Muscle of arm (tissue), 12 donors: ENCODE measurements around the gene SORCS2. TPM values are rescaled to one million over a fixed set of nuclear protein-coding genes. Genes with fewer than 3 reads are reported as not detected.

Experiments
- DNase-seq: peaks from one replicate; pipeline ENCODE4 v3.0.0-alpha.2; 2013
- polyA plus RNA-seq, 12 donors: library from polyadenylated mRNA; unstranded; fragments of 120-200 nt; gene quantifications; one replicate each; pipeline ENCODE4 v1.2.1, GENCODE V29; 2013; ENCODE audit not compliant: insufficient read length in 12 of 12

The SORCS2 gene
- polyA plus RNA-seq, 12 donors: 5.6 to 18.2 (median 8.3) TPM; not detected in 1

DNA sequence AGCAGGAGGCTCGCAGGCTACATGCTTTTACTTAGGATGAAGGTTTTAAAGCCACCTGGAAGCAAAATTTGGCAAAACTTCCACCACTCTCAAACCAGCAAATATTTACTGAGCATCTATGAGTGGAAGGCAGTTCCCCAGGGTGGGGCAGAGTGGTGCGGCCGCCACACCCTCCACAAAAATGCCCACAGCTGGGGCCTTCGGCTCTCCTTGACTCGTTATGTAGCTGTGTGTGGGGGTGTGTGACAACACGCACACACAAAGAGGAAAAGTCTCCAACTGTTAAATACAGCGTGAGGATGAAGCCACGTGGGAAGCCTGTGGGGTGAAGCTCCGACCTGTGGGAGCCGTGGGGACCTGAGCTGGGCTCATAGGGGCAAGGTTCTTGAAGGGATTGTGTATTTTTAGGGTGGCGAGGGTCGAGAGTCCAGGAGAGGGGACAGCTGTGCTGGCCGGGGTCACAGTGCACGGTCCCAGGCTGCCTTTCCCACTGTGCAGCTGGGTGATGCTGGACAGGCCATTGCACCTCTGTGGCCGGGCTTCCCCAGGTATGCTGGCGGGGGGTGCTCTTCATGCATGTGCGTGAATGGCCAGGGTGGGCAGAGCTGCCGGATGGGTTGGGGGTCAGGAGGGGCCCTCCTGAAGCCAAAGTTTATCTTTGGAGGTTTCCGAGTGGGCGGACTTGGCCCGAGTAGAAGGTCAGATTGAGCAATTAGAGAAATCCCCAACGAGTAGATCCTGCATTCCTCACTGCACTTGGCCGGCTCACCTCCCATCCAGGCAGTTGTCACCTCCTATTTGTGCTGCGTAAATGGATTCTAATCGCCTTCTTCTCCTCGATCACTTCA, 25.4 kb downstream of the SORCS2 start:
- no peak for DNase-seq

GRCh38 chr4:7218686-7219085, 26.3 kb downstream of the SORCS2 start:
- DNase-seq: no peak

DNA sequence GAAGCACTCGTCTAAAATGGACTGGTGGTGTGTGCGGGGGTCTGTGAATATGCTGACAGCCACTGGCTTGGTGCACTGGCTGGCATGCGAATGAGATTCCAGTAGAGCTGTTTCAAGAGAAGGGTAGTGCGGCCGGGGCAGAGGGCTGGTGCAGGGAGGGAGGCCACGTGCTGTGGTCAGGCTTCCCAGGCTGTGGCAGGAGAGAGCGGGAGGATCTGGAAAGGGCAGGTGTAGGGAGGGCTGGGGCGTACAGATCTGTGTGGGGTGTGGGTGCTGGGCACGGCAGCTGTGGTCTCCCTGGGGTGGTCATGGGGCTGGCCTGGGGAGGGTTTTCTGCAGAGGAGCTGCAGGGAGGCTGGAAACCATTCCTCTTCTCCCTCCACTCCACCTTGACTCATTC, 30.2 kb downstream of the SORCS2 start:
- no peak for DNase-seq

- DNase-seq: no peak
Observed at GRCh38 chr4:7223541-7223940, 31.2 kb downstream of the SORCS2 start.

GRCh38 chr4:7224001-7224400, 31.7 kb downstream of the SORCS2 start:
- DNase-seq: no peak

- DNase-seq: no peak
Observed at GRCh38 chr4:7224878-7225533, 32.7 kb downstream of the SORCS2 start.

DNA sequence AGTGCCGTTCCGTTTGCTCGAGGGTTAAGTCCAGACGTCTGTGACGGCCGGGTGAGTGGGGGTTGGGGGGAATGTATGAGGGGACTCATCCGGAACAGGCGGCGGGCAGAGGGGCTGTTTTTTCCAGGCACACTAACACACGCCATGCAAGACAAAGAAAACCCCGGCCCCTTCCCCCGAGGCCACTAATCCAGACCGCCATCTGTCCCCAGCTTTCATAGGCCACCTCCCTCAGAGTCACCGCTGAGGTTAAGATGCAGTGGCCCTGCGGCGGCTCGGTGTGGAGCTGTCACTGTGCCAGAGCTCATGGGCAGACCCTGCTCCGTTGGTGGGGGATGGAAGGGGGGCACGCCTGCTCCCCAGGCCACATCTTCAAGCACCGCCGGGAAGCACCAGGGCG, 34.1 kb downstream of the SORCS2 start:
- DNase-seq: no peak

DNA sequence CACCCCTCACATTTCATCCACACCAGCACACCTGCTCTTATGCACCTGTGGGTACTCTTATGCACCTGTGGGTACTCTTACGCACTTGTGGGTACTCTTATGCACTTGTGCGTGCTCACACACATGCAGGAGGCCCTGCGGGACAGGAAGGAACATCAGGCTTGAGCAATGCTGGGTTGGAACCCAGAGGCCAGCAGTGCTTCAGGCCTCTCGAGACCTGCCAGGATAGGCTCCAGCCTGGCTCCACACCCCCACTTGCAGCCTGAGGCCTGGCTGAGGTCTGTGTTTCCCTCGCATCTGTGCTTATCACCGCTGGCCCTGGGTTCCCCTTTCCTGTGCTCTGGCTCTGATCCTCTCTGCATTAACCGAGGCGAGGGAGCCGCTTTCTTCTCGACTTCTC, 34.7 kb downstream of the SORCS2 start:
- DNase-seq: no peak

GRCh38 chr4:7228734-7229133, 36.4 kb downstream of the SORCS2 start:
- DNase-seq: no peak

DNA sequence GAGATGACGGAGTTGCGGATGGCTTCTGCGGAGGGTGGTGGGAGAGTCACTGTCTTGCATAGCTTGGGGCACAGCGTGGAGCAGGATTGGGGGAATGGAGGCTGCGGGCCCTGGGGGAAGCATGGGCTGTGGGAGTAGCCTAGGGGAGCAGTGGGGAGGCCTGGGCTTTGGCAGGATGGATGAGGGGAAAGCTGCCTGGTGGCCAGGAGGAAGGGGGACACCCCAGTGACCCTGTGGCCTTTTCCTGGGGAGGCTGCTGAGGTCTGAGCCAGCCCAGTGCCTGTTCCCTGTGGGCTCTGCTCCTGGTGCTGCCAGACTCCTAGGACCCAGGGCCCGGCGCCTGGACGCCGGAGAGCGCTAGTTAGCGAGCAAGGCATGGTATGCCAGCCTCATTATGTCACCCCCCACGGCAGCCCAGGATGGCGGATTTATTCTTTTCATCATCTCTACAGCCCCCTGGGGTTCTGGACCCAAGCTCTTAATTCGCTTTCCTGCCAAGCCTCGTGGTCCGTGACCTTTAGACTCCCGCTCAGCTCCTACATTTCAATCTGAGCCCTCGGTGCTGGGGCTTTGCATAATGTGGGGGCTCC, 39.8 kb downstream of the SORCS2 start:
- DNase-seq: no peak

DNA sequence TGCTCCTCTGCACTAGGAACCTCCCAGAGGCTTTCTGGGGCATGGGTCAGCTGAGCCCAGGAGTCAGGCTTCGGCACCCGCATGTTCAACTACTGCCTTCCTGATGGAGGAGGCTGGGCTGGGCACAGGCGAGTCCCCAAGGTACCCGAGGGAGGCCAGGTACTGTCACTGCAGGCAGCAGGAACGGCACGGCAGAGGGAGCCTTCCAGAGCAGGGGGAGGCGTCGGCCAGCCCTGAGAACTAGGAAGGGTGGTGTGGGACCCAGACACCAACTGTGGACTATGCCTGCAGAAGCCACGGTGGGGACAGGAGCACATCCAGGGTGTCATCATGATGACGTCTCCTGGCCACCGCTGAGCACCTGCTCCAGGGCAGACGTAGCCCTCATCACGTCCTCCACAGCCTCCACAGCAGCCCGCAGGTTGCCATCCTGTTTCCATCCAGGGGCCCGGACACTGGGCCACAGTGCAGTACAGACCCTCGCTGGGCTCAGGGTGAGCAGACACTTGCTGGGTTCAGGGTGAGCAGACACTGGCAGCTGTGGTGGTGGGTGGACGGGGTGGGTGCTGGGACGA, 40.8 kb downstream of the SORCS2 start:
- no peak for DNase-seq

GRCh38 chr4:7233601-7234000, 41.3 kb downstream of the SORCS2 start:
- no peak for DNase-seq

DNA sequence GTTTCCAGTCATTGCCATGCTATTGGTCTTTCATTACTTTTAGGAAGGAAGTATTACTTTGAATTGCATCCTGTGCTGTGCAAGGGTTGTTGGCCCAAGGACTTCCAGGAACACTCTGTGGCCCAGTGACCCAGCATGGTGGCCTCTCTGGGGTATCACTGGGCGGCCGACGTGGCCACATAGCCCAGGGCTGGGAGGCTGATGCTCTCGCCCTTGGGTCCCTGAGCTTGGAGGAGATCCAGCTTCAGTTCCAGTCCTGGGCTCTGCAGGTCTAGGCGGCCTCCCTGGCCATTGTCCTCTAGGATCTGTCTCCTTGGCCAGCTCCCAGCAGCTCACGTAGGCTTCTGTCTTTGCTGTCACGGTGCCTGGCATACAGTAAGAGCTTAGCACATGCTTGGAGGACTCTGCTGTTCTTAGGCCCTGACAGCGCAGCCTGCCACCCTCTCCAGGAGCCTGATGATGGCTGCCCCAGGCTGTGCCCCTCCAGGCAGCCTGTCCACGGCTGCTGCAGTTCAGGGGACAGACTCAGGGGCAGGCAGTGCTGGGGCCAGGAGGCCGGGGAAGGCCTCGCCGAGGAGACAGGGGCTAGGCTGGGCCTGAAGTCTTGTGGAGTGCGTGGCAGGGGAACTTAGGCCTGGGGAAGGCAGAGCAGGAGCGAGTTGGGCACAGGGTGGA, 42.2 kb downstream of the SORCS2 start:
- no peak for DNase-seq

GRCh38 chr4:7235030-7235380, 42.7 kb downstream of the SORCS2 start:
- no peak for DNase-seq

- no peak for DNase-seq
Observed at GRCh38 chr4:7236847-7237246, 44.5 kb downstream of the SORCS2 start.

GRCh38 chr4:7237873-7238272, 45.5 kb downstream of the SORCS2 start:
- DNase-seq: no peak

DNA sequence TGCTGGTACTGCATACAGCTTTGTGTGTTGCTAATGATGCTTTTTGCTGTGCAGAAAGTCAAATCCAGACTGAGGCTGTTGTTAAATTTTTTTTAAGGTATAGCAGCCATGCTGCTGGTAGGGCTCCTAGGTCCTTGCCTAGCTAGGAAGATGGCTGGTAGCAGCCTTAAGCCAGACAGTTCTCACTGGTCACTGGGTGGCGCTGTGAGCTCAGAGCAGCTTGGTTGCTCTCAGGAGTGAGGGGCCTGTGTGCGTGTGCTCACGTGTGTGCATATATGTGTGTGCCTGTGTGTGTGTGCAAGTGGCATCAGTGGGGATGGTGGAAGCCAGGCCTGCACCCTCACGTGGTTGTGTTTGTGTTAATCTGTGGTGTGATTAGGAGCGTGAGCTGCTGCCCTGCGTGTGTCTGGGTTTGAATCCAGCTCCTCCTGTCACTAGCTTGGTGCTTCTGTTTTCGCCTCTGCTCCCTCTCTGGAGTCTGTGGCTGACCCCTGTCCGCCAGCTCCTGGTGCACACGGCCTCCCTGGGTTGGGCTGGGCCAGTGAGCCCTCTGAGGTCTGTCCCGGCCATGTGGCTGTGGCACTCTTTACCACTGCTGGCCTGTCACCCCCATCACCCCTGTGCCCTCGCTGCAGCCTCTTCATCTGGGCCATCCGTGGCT, 46.1 kb downstream of the SORCS2 start:
- no peak for DNase-seq

DNA sequence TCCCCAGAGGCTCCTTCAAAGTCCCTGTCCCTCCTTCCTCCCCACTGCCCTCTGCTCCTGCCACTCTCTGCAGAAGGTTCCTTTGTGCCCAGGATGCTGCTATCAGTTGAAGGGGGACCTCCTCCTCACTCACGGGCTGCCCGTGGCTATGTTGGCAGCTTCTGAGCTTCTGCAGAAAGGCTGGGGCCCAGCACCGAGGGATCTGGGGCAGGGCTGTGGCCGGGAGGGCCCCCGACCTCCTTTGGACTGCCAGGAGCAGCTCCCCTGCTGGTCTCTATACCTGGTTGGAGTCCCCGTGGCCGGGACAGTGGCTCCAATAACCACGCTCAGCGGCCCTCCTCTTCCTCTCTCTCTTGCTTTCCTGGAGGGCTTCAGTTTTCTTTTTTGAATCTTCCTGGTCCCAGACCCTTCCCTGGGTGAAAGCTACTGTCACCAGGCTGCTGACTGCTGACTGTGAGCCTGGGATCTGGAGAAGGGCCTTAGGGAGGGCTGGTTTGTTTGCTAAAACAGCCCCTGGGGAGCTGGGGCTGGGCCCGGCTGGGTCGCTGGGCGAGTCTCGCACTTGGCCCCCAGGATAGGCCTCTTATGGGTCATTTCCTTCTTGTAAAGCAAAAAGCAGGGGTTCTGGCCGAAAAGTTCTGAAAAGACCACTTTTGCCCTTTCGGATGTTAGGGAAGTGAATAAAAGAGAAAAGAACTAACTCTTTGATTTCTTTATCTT, 46.9 kb downstream of the SORCS2 start:
- DNase-seq: no peak

- DNase-seq: no peak
Observed at GRCh38 chr4:7239844-7240243, 47.5 kb downstream of the SORCS2 start.

- DNase-seq: no peak
Observed at GRCh38 chr4:7240306-7240705, 48.0 kb downstream of the SORCS2 start.

- no peak for DNase-seq
Observed at GRCh38 chr4:7241597-7242125, 49.3 kb downstream of the SORCS2 start.
